ENCODE measurements around the gene HEMK1.

GRCh38 chr3:50609763-50610085 lies 40.4 kb downstream of the HEMK1 start:
- TF ChIP-seq POLR2A (IDR thresholded peaks at IDR 0.05), result no peak
- TF ChIP-seq CTCF (IDR thresholded peaks at IDR 0.05), result no peak

Measured in upper lobe of left lung (tissue), 4 donors.